ENCODE data around the gene FAM24A.

Gene FAM24A

GRCh38 chr10:122962405-122962804, 52.0 kb downstream of the FAM24A start:
- TF ChIP-seq CTCF (IDR thresholded peaks at IDR 0.05), result no peak
- no peak overlapping the region for H2AFZ ChIP-seq
- H3K4me3 ChIP-seq (ENCODE audit: low read depth, low read length), result no peak overlapping the region
- H3K27ac ChIP-seq, result no peak overlapping the region
- no peaks in the 10 kb centered on the region for H3K4me1 ChIP-seq
- no peaks in the 10 kb centered on the region for H3K9me3 ChIP-seq (ENCODE audit: control insufficient read depth, low read length)
- no peaks in the 10 kb centered on the region for H3K79me2 ChIP-seq
- no peak overlapping the region for H3K4me2 ChIP-seq (ENCODE audit: low read length)
- no peaks in the 10 kb centered on the region for H3K27me3 ChIP-seq (ENCODE audit: control insufficient read depth, insufficient read depth, low read length)
- H3K9ac ChIP-seq, result no peak overlapping the region
- H3K36me3 ChIP-seq (ENCODE audit: control insufficient read depth, insufficient read depth, low read length), result no peaks in the 10 kb centered on the region

All from parathyroid adenoma (tissue), 2 donors.